K562 (cell line): ENCODE results near the gene ERCC4. TPM values are rescaled to one million over a fixed set of nuclear protein-coding genes. Genes with fewer than 3 reads are reported as not detected.

Experiments used
- ATAC-seq: fragments of 200-7000 bp; cut with Tn5 transposase; 3 replicates; pipeline ENCODE4 v1.9.1; 2020; ENCODE audit warnings: moderate library complexity
- BruUV-seq: library from RNA; stranded (reverse); fragments of 400-500 nt; replicated peaks from 2 replicates; lab custom pipeline; 2021; lab: Mats Ljungman, UMichigan
- CTCF ChIA-PET: fragments of 300-600 bp; formaldehyde crosslinking; extraction: SDS; loops from one replicate; lab custom pipeline; 2021; ENCODE audit warnings: low intra/inter-chr PET ratio; lab: Yijun Ruan, JAX
- POLR2A ChIA-PET: fragments of 300-600, 350-650 bp; sonication (Branson Sonifier 250); formaldehyde crosslinking; extraction: SDS; loops from one replicate; lab custom pipeline; 2021; ENCODE audit warnings: antibody characterized with exemption, inconsistent platforms; lab: Yijun Ruan, JAX
- DNase-seq, 4 experiments: peaks; one replicate each; pipeline versions ENCODE4 v3.0.0 to v3.0.0-alpha.2; 2011 to 2018; ENCODE audit warnings: low spot score in 3 of 4, mixed read lengths in 3 of 4; ENCODE audit errors: extremely low read depth in 1 of 4
- FAIRE-seq: peaks from 2 replicates; lab custom pipeline; 2011; peaks lifted over from hg19 to GRCh38; lab: Jason Lieb, UNC
- H2AFZ ChIP-seq: 2 replicates; pipeline ENCODE4 v1.6.0; 2011; ENCODE audit warnings: low read depth, low read length, control low read depth, inconsistent platforms
- H3K27ac ChIP-seq: fragments of 200-600 bp; 3 replicates; pipeline ENCODE4 v1.8.0; 2011; ENCODE audit warnings: low read depth, mild to moderate bottlenecking, control low read depth, inconsistent platforms, low read length, moderate library complexity, mixed read lengths; ENCODE audit errors: extremely low read depth
- H3K27me3 ChIP-seq, 2 experiments: fragments of 300-600 bp in 1 of 2; 2 replicates in 1 of 2; 3 replicates in 1 of 2; pipeline versions ENCODE4 v1.6.0 to v1.8.0; 2011; ENCODE audit warnings: inconsistent platforms in 2 of 2, low read length in 2 of 2, mild to moderate bottlenecking in 1 of 2, mixed read lengths in 1 of 2, moderate library complexity in 1 of 2; ENCODE audit not compliant: control insufficient read depth in 2 of 2, insufficient read depth in 2 of 2
- H3K36me3 ChIP-seq: fragments of 300-600 bp; 3 replicates; pipeline ENCODE4 v1.8.0; 2011; ENCODE audit warnings: mild to moderate bottlenecking, low read length, inconsistent platforms; ENCODE audit not compliant: control insufficient read depth, insufficient read depth
- H3K4me1 ChIP-seq, 2 experiments: fragments of 200-600 bp in 1 of 2; replicated peaks in 1 of 2; 2 replicates in 1 of 2; 3 replicates in 1 of 2; pipeline versions ENCODE4 v1.5.1 to v1.8.0; 2011; ENCODE audit warnings: inconsistent platforms in 2 of 2, low read length in 2 of 2, mild to moderate bottlenecking in 1 of 2, mixed read lengths in 1 of 2, moderate library complexity in 1 of 2; ENCODE audit not compliant: control insufficient read depth in 2 of 2, insufficient read depth in 2 of 2
- H3K4me2 ChIP-seq: 2 replicates; pipeline ENCODE4 v1.6.1; 2011; ENCODE audit warnings: low read length, control low read depth, inconsistent platforms, mixed read lengths; ENCODE audit not compliant: insufficient read depth
- H3K4me3 ChIP-seq: fragments of 200-600 bp; sonication (generic), shearing (Covaris generic); 2 replicates; pipeline ENCODE4 v1.5.1; 2016; ENCODE audit warnings: control low read depth, inconsistent platforms
- H3K79me2 ChIP-seq: fragments of 200-600 bp; 3 replicates; pipeline ENCODE4 v1.8.0; 2011; ENCODE audit warnings: low read length, inconsistent platforms; ENCODE audit not compliant: control insufficient read depth, insufficient read depth
- H3K9ac ChIP-seq, 2 experiments: 2 replicates each; pipeline versions ENCODE4 v1.6.0 to v1.6.1; 2011; ENCODE audit warnings: low read depth in 2 of 2, low read length in 2 of 2, control low read depth in 1 of 2, inconsistent platforms in 1 of 2, mild to moderate bottlenecking in 1 of 2, mixed read lengths in 1 of 2; ENCODE audit not compliant: insufficient read depth in 1 of 2
- H3K9me1 ChIP-seq: one replicate; pipeline ENCODE4 v1.6.0; 2011; ENCODE audit warnings: inconsistent platforms, mild to moderate bottlenecking, low read length, moderate library complexity; ENCODE audit not compliant: control insufficient read depth, insufficient read depth
- H3K9me3 ChIP-seq: replicated peaks from 2 replicates; pipeline ENCODE4 v1.5.1; 2011; ENCODE audit warnings: low read depth, low read length, inconsistent platforms; ENCODE audit not compliant: control insufficient read depth, insufficient read depth
- H4K20me1 ChIP-seq: replicated peaks from 2 replicates; pipeline ENCODE4 v1.6.1; 2011; ENCODE audit warnings: low read length, inconsistent platforms, mixed read lengths; ENCODE audit not compliant: control insufficient read depth, insufficient read depth
- CBFA2T3 ChIP-seq: fragments of 450-650 bp; IDR thresholded peaks from 2 replicates; pipeline ENCODE4 v1.6.1; 2017
- CEBPG ChIP-seq, 3 experiments: fragments of 200-800 bp in 1 of 3; sonication (Bioruptor generic) in 1 of 3; sonication (generic) in 1 of 3; formaldehyde crosslinking in 1 of 3; IDR thresholded peaks in 2 of 3; conservative IDR thresholded peaks in 1 of 3; 2 replicates each; pipeline versions ENCODE4 v1.6.1 to v1.8.0; 2016 to 2022; ENCODE audit warnings: missing compliant biosample characterization in 2 of 3, missing genetic modification characterization in 2 of 3, mild to moderate bottlenecking in 1 of 3, missing genetic modification reagents in 1 of 3
- KAT7 ChIP-seq: sonication (generic); formaldehyde crosslinking; IDR thresholded peaks from 2 replicates; pipeline ENCODE4 v1.8.0; 2022; ENCODE audit warnings: missing genetic modification reagents, mild to moderate bottlenecking, borderline replicate concordance
- MBD1 ChIP-seq: fragments of 250-450 bp; sonication (Bioruptor Pico); IDR thresholded peaks from 2 replicates; pipeline ENCODE4 v1.8.0; 2022; ENCODE audit warnings: inconsistent platforms
- MXD1 ChIP-seq: fragments of 250-450 bp; sonication (Bioruptor Pico); IDR thresholded peaks from 2 replicates; pipeline ENCODE4 v1.8.0; 2021; ENCODE audit warnings: borderline replicate concordance, mild to moderate bottlenecking, moderate library complexity; ENCODE audit not compliant: poor library complexity, severe bottlenecking
- MYBL2 ChIP-seq, 2 experiments: fragments of 450-650 bp in 1 of 2; sonication (generic) in 1 of 2; formaldehyde crosslinking in 1 of 2; IDR thresholded peaks; 2 replicates each; pipeline versions ENCODE4 v1.6.1 to v1.8.1; 2017 to 2022; ENCODE audit warnings: borderline replicate concordance in 1 of 2, inconsistent platforms in 1 of 2, low read depth in 1 of 2, mild to moderate bottlenecking in 1 of 2, missing genetic modification reagents in 1 of 2, moderate library complexity in 1 of 2
- NCOA4 ChIP-seq: fragments of 450-650 bp; IDR thresholded peaks from 2 replicates; pipeline ENCODE4 v1.6.1; 2018; ENCODE audit warnings: mild to moderate bottlenecking; ENCODE audit not compliant: partially characterized antibody
- OTX1 ChIP-seq: fragments of 450-650 bp; formaldehyde crosslinking; IDR thresholded peaks from 2 replicates; pipeline ENCODE4 v1.4.0; 2022; ENCODE audit warnings: mild to moderate bottlenecking
- RBM15 ChIP-seq: fragments of 200-400 bp; formaldehyde crosslinking; IDR thresholded peaks from 2 replicates; pipeline ENCODE4 v1.6.1; 2018; ENCODE audit warnings: mild to moderate bottlenecking, low read length, moderate library complexity; ENCODE audit not compliant: insufficient read depth
- SAFB2 ChIP-seq: fragments of 200-400 bp; formaldehyde crosslinking; IDR thresholded peaks from 2 replicates; pipeline ENCODE4 v1.6.1; 2018; ENCODE audit warnings: borderline replicate concordance, low read length, low read depth, moderate library complexity; ENCODE audit not compliant: severe bottlenecking
- U2AF2 ChIP-seq: fragments of 200-400 bp; formaldehyde crosslinking; optimal IDR thresholded peaks from 2 replicates; pipeline ENCODE3; 2017; ENCODE audit warnings: low read depth, mild to moderate bottlenecking, low read length
- WGBS: fragments of 100-300 bp; shearing (Covaris generic); methylation state at CpG from one replicate; pipeline ENCODE4 v1.1.6; 2016; ENCODE audit warnings: low coverage, mixed read lengths; ENCODE audit not compliant: insufficient coverage; ENCODE audit errors: missing lambda C conversion rate; 5-methylcytosine and 5-hydroxymethylcytosine counted together
- in situ Hi-C: fragments of 300-500 bp; cut with MboI; formaldehyde crosslinking; loops from 4 replicates; pipeline ENCODE4 v1.15.0; 2018; ENCODE audit warnings: inconsistent platforms, mixed read lengths
- intact Hi-C: fragments of 100-400 bp; cut with micrococcal nuclease; formaldehyde crosslinking; loops from 2 replicates; pipeline ENCODE4 v1.14.2; 2022
- polyA plus RNA-seq, 8 experiments: library from polyadenylated mRNA; depleted of rRNA in 4 of 8; stranded (reverse) in 5 of 8; unstranded in 3 of 8; fragments of >200 nt; fragmentation: Nextera tagmentation in 2 of 8; fragmentation: Illumina TruSeq in 1 of 8; extraction: Ambion mirVana in 2 of 8; extraction: Trizol in 1 of 8; gene quantifications; 2 replicates each; pipeline versions ENCODE4 v1.2.1 to v1.2.3, GENCODE V29; 2011 to 2014; ENCODE audit warnings: inconsistent platforms in 1 of 8, missing spikeins in 1 of 8
- total RNA-seq, 7 experiments: library from RNA; depleted of rRNA in 6 of 7; stranded (reverse); fragments of >200 nt in 6 of 7; fragmentation: Illumina TruSeq in 2 of 7; extraction: Trizol in 2 of 7; gene quantifications; 2 replicates each; pipeline versions ENCODE4 v1.2.1 to v1.2.3, GENCODE V29; 2011 to 2021; ENCODE audit warnings: low replicate concordance in 1 of 7

The ERCC4 gene
- total and polyA plus RNA-seq, 9 of the 15 experiments (the other 6 are each of a cell fraction or from before 2014, with no cell fraction given), result 3.7 to 10.5 (median 6.0) TPM

GRCh38 chr16:13951611-13952010 is 31.7 kb downstream of the ERCC4 start:
- no peaks in the 10 kb centered on the region for H4K20me1 ChIP-seq
- H3K9ac ChIP-seq, result no peak overlapping the region
- no peak for ATAC-seq
- peaks cover 12% of the 10 kb centered on the region; the same call in 2 of the 3 replicates for H3K36me3 ChIP-seq
- CTCF ChIA-PET, result no interaction called here
- no peak for FAIRE-seq
- H3K27ac ChIP-seq, result no peak overlapping the region
- in situ Hi-C loops, result no loop called here
- peaks cover 5 to 9% of the 10 kb centered on the region in 2 experiments; a peak in 3 of 5 replicates for H3K27me3 ChIP-seq
- H3K4me3 ChIP-seq, result no peak overlapping the region
- no peak overlapping the region for H3K4me2 ChIP-seq
- no peaks in the 10 kb centered on the region for H3K9me3 ChIP-seq
- TF ChIP-seq MBD1 (CRISPR knock-in tag) (no peak), RBM15 (no peak), MXD1 (CRISPR knock-in tag) (no peak), MYBL2 (IDR thresholded peaks at IDR 0.05; ENCODE audit: low read depth) (no peak), MYBL2 (CRISPR knock-in tag; IDR thresholded peaks at IDR 0.05; ENCODE audit: borderline replicate concordance) (no peak), SAFB2 (no peak), CEBPG (CRISPR knock-in tag; IDR thresholded peaks at IDR 0.05) (no peak), CEBPG (tag; conservative IDR thresholded peaks at IDR 0.05 in 1 of 2, IDR thresholded peaks at IDR 0.05 in 1 of 2) (no peak), KAT7 (no peak), NCOA4 (no peak), OTX1 (CRISPR knock-in tag) (no peak), U2AF2 (no peak), CBFA2T3 (no peak)
- TF ChIP-seq, all 486 proteins: peak for 0
- Histone ChIP-seq H3K4me1 (0 out of 5 replicates have a peak, but pooled peaks cover 0 to 2% of the 10 kb centered on the region in 2 experiments), H3K9me1 (no peaks in the 10 kb centered on the region), H3K79me2 (no peaks in the 10 kb centered on the region), H2AFZ (no peak overlapping the region)
- intact Hi-C loops, result no loop called here
- DNase-seq, result no peak
- no TSS peak for BruUV-seq
- 35% methylated on average over 3 of the region's 3 CpGs for whole genome bisulfite sequencing
- POLR2A ChIA-PET, result no interaction called here
